ENCODE results near the gene TRMT61A. TPM values are rescaled to one million over a fixed set of nuclear protein-coding genes. Genes with fewer than 3 reads are reported as not detected.

Gene TRMT61A
- polyA plus RNA-seq, 3 donors: 2.7 to 7.1 (median 3.4) TPM

DNA sequence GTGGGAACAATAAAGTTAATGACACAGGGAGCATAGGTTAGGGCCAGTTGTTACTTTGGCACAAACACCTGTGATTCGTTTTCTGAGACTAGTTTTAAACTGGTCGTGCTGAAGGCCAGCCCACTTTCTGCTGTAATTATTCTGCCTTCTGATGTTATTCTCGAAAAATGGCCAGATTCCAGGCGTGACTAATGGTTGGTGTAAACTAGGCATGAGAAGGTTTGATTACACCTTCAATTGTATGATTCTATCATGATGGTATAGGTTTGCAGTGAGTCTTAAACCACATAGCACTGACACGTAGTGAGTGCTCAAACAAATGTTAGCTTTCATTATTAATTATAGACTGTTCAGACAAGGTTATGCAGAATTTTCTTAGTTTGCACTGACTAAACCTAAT is 45.4 kb upstream of the TRMT61A start:
- no peak overlapping the region for H3K4me2 ChIP-seq (replicated peaks; ENCODE audit: extremely low read depth, low read length, poor library complexity, severe bottlenecking)
- Mint-ChIP-seq H3K9me3 (no peaks in the 10 kb centered on the region), H3K27ac (no peak overlapping the region), H3K4me3 (no peak overlapping the region), H3K27me3 (ENCODE audit: low read depth in 3 of 3) (no peaks in the 10 kb centered on the region), H3K4me1 (peaks cover 11% of the 10 kb centered on the region), H3K36me3 (peaks cover 51 to 84% of the 10 kb centered on the region in 2 donors)
- peaks cover 65 to 94% of the 10 kb centered on the region in 2 donors for H3K36me3 ChIP-seq (replicated peaks in 1 of 2; ENCODE audit: control insufficient read depth in 1 of 2, insufficient read depth in 2 of 2, low read length in 2 of 2)
- no peak overlapping the region for H2AFZ ChIP-seq (ENCODE audit: insufficient read depth, low read depth, low read length, poor library complexity, severe bottlenecking)
- intact Hi-C loops (cut with micrococcal nuclease): no loop called here
- no peaks in the 10 kb centered on the region for H3K27me3 ChIP-seq (ENCODE audit: control insufficient read depth in 2 of 2, insufficient read depth in 2 of 2, low read length in 2 of 2)
- peaks cover 30% of the 10 kb centered on the region for H4K20me1 ChIP-seq (ENCODE audit: insufficient read depth, low read length)
- TF ChIP-seq CTCF (IDR thresholded peaks at IDR 0.05): no peak
- DNase-seq: no peak
- peaks cover 9 to 12% of the 10 kb centered on the region in 2 donors for H3K4me1 ChIP-seq (ENCODE audit: control insufficient read depth in 1 of 2, insufficient read depth in 2 of 2, low read length in 2 of 2)
- H3K9me3 ChIP-seq (replicated peaks in 1 of 2; ENCODE audit: control insufficient read depth in 1 of 2, insufficient read depth in 1 of 2, low read length in 2 of 2): no peaks in the 10 kb centered on the region
- H3K9ac ChIP-seq (ENCODE audit: insufficient read depth, low read length, poor library complexity, severe bottlenecking): no peak overlapping the region
- no peaks in the 10 kb centered on the region for H3K79me2 ChIP-seq (ENCODE audit: insufficient read depth, low read length)
- no peak overlapping the region for H3K27ac ChIP-seq (ENCODE audit: low read depth in 1 of 2, low read length in 2 of 2)
- 100% methylated on average over 2 of the region's 5 CpGs for WGBS (ENCODE audit: insufficient coverage)
- no peak overlapping the region for H3K4me3 ChIP-seq (replicated peaks in 1 of 3; ENCODE audit: low read depth in 2 of 3, low read length in 3 of 3)

- intact Hi-C loops (cut with micrococcal nuclease): no loop called here
- peaks cover 56 to 84% of the 10 kb centered on the region in 2 donors for H3K36me3 Mint-ChIP-seq
- no CpG with 5 or more reads among the region's 2 CpGs for WGBS (ENCODE audit: insufficient coverage)
Observed at GRCh38 chr14:103485504-103485903, 43.5 kb upstream of the TRMT61A start.

More at GRCh38 chr14:103485504-103485903, 43.5 kb upstream of the TRMT61A start:
- Mint-ChIP-seq H3K27ac (peak overlapping the region in 3 of 7 donors; percentile 57 to 69 (median 63)), H3K4me3 (no peak overlapping the region), H3K27me3 (ENCODE audit: low read depth in 3 of 3) (no peaks in the 10 kb centered on the region), H3K4me1 (peaks cover 7% of the 10 kb centered on the region), H3K9me3 (no peaks in the 10 kb centered on the region)
- Histone ChIP-seq H3K4me3 (replicated peaks in 1 of 3; ENCODE audit: low read depth in 2 of 3, low read length in 3 of 3) (no peak overlapping the region), H3K27ac (ENCODE audit: low read depth in 1 of 2, low read length in 2 of 2) (no peak overlapping the region), H2AFZ (ENCODE audit: insufficient read depth, low read depth, low read length, poor library complexity, severe bottlenecking) (no peak overlapping the region), H3K9ac (ENCODE audit: insufficient read depth, low read length, poor library complexity, severe bottlenecking) (no peak overlapping the region), H3K9me3 (replicated peaks in 1 of 2; ENCODE audit: control insufficient read depth in 1 of 2, insufficient read depth in 1 of 2, low read length in 2 of 2) (no peaks in the 10 kb centered on the region), H3K4me1 (ENCODE audit: control insufficient read depth in 1 of 2, insufficient read depth in 2 of 2, low read length in 2 of 2) (peaks cover 5% of the 10 kb centered on the region in 2 donors), H3K27me3 (ENCODE audit: control insufficient read depth in 2 of 2, insufficient read depth in 2 of 2, low read length in 2 of 2) (no peaks in the 10 kb centered on the region), H4K20me1 (ENCODE audit: insufficient read depth, low read length) (peaks cover 30% of the 10 kb centered on the region), H3K4me2 (replicated peaks; ENCODE audit: extremely low read depth, low read length, poor library complexity, severe bottlenecking) (no peak overlapping the region), H3K79me2 (ENCODE audit: insufficient read depth, low read length) (no peaks in the 10 kb centered on the region), H3K36me3 (replicated peaks in 1 of 2; ENCODE audit: control insufficient read depth in 1 of 2, insufficient read depth in 2 of 2, low read length in 2 of 2) (peaks cover 68 to 93% of the 10 kb centered on the region in 2 donors)
- no peak for TF ChIP-seq CTCF (IDR thresholded peaks at IDR 0.05)
- no peak for DNase-seq
